Loucy (cell line): ENCODE measurements around the gene DNASE2.

Experiments used
- EZH2phosphoT487 ChIP-seq: fragments of 200-600 bp; IDR thresholded peaks from 2 replicates; pipeline ENCODE4 v1.6.1; 2018; ENCODE audit warnings: antibody characterized with exemption, mild to moderate bottlenecking, moderate library complexity, borderline replicate concordance
- TF ChIP-seq, protein P1 (sequence below): fragments of 200-600 bp; sonication (generic); conservative IDR thresholded peaks from 2 replicates; pipeline ENCODE4 v1.5.1; 2014; ENCODE audit warnings: mild to moderate bottlenecking, antibody characterized with exemption, low read length

DNA sequence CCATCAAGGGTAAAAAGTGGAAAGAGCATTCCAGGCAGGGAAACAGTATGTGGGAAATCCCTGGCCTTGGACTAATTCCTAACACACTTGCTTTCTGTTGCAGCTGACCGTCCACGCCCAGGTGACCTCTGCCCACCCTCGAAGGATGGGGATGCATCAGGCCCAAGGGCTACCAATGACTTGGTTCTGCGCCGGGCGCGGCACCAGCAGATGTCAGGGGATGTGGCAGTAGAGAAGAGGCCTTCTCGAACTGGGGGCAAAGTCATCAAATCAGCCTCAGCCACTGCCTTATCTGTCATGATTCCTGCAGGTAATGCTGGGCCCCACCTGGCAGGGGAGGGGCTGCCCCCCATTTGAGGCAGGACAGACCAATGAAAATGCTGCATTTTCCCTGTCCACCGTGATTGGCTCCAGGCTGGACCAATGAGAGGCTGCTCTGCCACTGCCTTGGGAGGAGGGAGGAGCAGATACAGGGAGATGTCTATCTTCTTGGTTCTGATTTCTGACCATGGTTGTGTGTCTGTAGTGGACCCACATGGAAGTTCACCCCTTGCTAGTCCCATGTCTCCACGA lies 12.6 kb downstream of the DNASE2 start:
- TF ChIP-seq, protein P1, sequence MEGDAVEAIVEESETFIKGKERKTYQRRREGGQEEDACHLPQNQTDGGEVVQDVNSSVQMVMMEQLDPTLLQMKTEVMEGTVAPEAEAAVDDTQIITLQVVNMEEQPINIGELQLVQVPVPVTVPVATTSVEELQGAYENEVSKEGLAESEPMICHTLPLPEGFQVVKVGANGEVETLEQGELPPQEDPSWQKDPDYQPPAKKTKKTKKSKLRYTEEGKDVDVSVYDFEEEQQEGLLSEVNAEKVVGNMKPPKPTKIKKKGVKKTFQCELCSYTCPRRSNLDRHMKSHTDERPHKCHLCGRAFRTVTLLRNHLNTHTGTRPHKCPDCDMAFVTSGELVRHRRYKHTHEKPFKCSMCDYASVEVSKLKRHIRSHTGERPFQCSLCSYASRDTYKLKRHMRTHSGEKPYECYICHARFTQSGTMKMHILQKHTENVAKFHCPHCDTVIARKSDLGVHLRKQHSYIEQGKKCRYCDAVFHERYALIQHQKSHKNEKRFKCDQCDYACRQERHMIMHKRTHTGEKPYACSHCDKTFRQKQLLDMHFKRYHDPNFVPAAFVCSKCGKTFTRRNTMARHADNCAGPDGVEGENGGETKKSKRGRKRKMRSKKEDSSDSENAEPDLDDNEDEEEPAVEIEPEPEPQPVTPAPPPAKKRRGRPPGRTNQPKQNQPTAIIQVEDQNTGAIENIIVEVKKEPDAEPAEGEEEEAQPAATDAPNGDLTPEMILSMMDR: no peak
- no peak for TF ChIP-seq EZH2phosphoT487
